Measurements from ENCODE around the gene CSMD2. TPM values are rescaled to one million over a fixed set of nuclear protein-coding genes. Genes with fewer than 3 reads are reported as not detected.

CSMD2 gene
- total RNA-seq, 1 donor from 2014 or later = 0.98 TPM

GRCh38 chr1:34055818-34056217, 109.2 kb downstream of the CSMD2 start:
- H3K4me3 ChIP-seq (ENCODE audit: low read depth, low read length) = no peak overlapping the region
- TF ChIP-seq CTCF (conservative IDR thresholded peaks at IDR 0.05; ENCODE audit: low read depth, low read length) = no peak
- no peak for DNase-seq (ENCODE audit: low read depth)

- no peak overlapping the region for H3K4me3 ChIP-seq (ENCODE audit: low read depth, low read length)
- TF ChIP-seq CTCF (conservative IDR thresholded peaks at IDR 0.05; ENCODE audit: low read depth, low read length) = no peak
- no peak for DNase-seq (ENCODE audit: low read depth)
Observed at GRCh38 chr1:34054920-34055319, 110.1 kb downstream of the CSMD2 start.

GRCh38 chr1:34053660-34054059, 111.4 kb downstream of the CSMD2 start:
- TF ChIP-seq CTCF (conservative IDR thresholded peaks at IDR 0.05; ENCODE audit: low read depth, low read length) = no peak
- no peak for DNase-seq (ENCODE audit: low read depth)
- H3K4me3 ChIP-seq (ENCODE audit: low read depth, low read length) = no peak overlapping the region

- H3K4me3 ChIP-seq (ENCODE audit: low read depth, low read length) = no peak overlapping the region
- DNase-seq (ENCODE audit: low read depth) = no peak
- TF ChIP-seq CTCF (conservative IDR thresholded peaks at IDR 0.05; ENCODE audit: low read depth, low read length) = no peak
Observed at GRCh38 chr1:34052565-34052964, 112.5 kb downstream of the CSMD2 start.

- no peak overlapping the region for H3K4me3 ChIP-seq (ENCODE audit: low read depth, low read length)
- no peak for TF ChIP-seq CTCF (conservative IDR thresholded peaks at IDR 0.05; ENCODE audit: low read depth, low read length)
Observed at GRCh38 chr1:34050709-34051485, 114.1 kb downstream of the CSMD2 start.

GRCh38 chr1:34049994-34050393, 115.0 kb downstream of the CSMD2 start:
- no peak for DNase-seq (ENCODE audit: low read depth)
- no peak overlapping the region for H3K4me3 ChIP-seq (ENCODE audit: low read depth, low read length)
- no peak for TF ChIP-seq CTCF (conservative IDR thresholded peaks at IDR 0.05; ENCODE audit: low read depth, low read length)

More at GRCh38 chr1:34050709-34051485, 114.1 kb downstream of the CSMD2 start:
- DNase-seq (ENCODE audit: low read depth) = no peak

- DNase-seq (ENCODE audit: low read depth) = no peak
- no peak for TF ChIP-seq CTCF (conservative IDR thresholded peaks at IDR 0.05; ENCODE audit: low read depth, low read length)
Observed at GRCh38 chr1:34049477-34049876, 115.6 kb downstream of the CSMD2 start.

More at GRCh38 chr1:34049477-34049876, 115.6 kb downstream of the CSMD2 start:
- no peak overlapping the region for H3K4me3 ChIP-seq (ENCODE audit: low read depth, low read length)
